GM12878 (cell line): ENCODE measurements around the gene HSD17B11. TPM values are rescaled to one million over a fixed set of nuclear protein-coding genes. Genes with fewer than 3 reads are reported as not detected.
A peak's percentile ranks its signal among the peaks of the same experiment; 100 is the strongest.

Source experiments
- BMI1 ChIP-seq: fragments of 450-650 bp; IDR thresholded peaks from 2 replicates; pipeline ENCODE4 v1.6.1; 2016; ENCODE audit warnings: mild to moderate bottlenecking, moderate library complexity, borderline replicate concordance
- CBX5 ChIP-seq: sonication (generic); IDR thresholded peaks from 2 replicates; pipeline ENCODE4 v1.6.1; 2016; ENCODE audit warnings: low read depth, moderate library complexity, mild to moderate bottlenecking, inconsistent platforms
- DPF2 ChIP-seq: fragments of 450-650 bp; IDR thresholded peaks from 2 replicates; pipeline ENCODE4 v1.6.1; 2017; ENCODE audit warnings: mild to moderate bottlenecking
- ESRRA ChIP-seq: IDR thresholded peaks from 2 replicates; pipeline ENCODE4 v1.6.1; 2012; ENCODE audit warnings: mild to moderate bottlenecking, low read length, improper control_type of control experiment
- HCFC1 ChIP-seq: fragments of 150-350 bp; IDR thresholded peaks from 2 replicates; pipeline ENCODE4 v1.6.1; 2014; ENCODE audit warnings: low read length
- HDAC6 ChIP-seq: fragments of 200-600 bp; sonication (generic); IDR thresholded peaks from one replicate; pipeline ENCODE4 v1.8.0; 2017; ENCODE audit warnings: antibody characterized with exemption; ENCODE audit not compliant: unreplicated experiment
- LARP7 ChIP-seq: fragments of 450-650 bp; IDR thresholded peaks from 2 replicates; pipeline ENCODE4 v1.6.1; 2017; ENCODE audit warnings: mild to moderate bottlenecking
- MYC ChIP-seq: IDR thresholded peaks from 2 replicates; pipeline ENCODE4 v1.6.1; 2011; ENCODE audit warnings: mild to moderate bottlenecking, low read length, moderate library complexity, inconsistent platforms; ENCODE audit not compliant: insufficient read depth, insufficient replicate concordance, insufficient read length, severe bottlenecking
- NFXL1 ChIP-seq: fragments of 450-650 bp; IDR thresholded peaks from 2 replicates; pipeline ENCODE4 v1.6.1; 2017; ENCODE audit warnings: antibody characterized with exemption, mild to moderate bottlenecking, borderline replicate concordance
- NRF1 ChIP-seq: conservative IDR thresholded peaks from 2 replicates; pipeline ENCODE4 v1.6.1; 2011; ENCODE audit warnings: mild to moderate bottlenecking, low read depth, low read length, improper control_type of control experiment
- PML ChIP-seq: IDR thresholded peaks from 2 replicates; pipeline ENCODE4 v1.6.1; 2012; ENCODE audit warnings: low read length, inconsistent platforms
- POU2F2 ChIP-seq: IDR thresholded peaks from 3 replicates; pipeline ENCODE4 v1.6.1; 2011; ENCODE audit warnings: low read depth, mild to moderate bottlenecking, low read length, borderline replicate concordance
- RAD21 ChIP-seq: IDR thresholded peaks from 2 replicates; pipeline ENCODE4 v1.6.1; 2011; ENCODE audit warnings: mild to moderate bottlenecking, low read depth, low read length, moderate library complexity; ENCODE audit not compliant: insufficient read depth
- RB1 ChIP-seq: fragments of 450-650 bp; formaldehyde crosslinking; IDR thresholded peaks from 2 replicates; pipeline ENCODE4 v1.6.1; 2017; ENCODE audit warnings: mild to moderate bottlenecking, borderline replicate concordance
- RBBP5 ChIP-seq: fragments of 200-600 bp; sonication (generic); conservative IDR thresholded peaks from 2 replicates; pipeline ENCODE4 v1.6.1; 2016
- RELB ChIP-seq: fragments of 450-650 bp; IDR thresholded peaks from 2 replicates; pipeline ENCODE4 v1.6.1; 2017; ENCODE audit warnings: low read depth, mild to moderate bottlenecking, moderate library complexity
- RUNX3 ChIP-seq: IDR thresholded peaks from 2 replicates; pipeline ENCODE4 v1.6.1; 2012; ENCODE audit warnings: low read length, inconsistent platforms
- SMAD1 ChIP-seq: fragments of 450-650 bp; IDR thresholded peaks from 2 replicates; pipeline ENCODE4 v1.6.1; 2018; ENCODE audit warnings: mild to moderate bottlenecking, low read depth; ENCODE audit not compliant: partially characterized antibody
- SRF ChIP-seq, 2 experiments: IDR thresholded peaks; 2 replicates each; pipeline ENCODE4 v1.6.1; 2011; ENCODE audit warnings: low read depth in 2 of 2, low read length in 2 of 2, mild to moderate bottlenecking in 1 of 2, moderate library complexity in 1 of 2
- SUPT20H ChIP-seq: IDR thresholded peaks from 2 replicates; pipeline ENCODE4 v1.6.1; 2011; ENCODE audit warnings: low read depth, mild to moderate bottlenecking, low read length, moderate library complexity, borderline replicate concordance; ENCODE audit not compliant: control insufficient read depth
- TAF1 ChIP-seq: IDR thresholded peaks from 2 replicates; pipeline ENCODE4 v1.6.1; 2011; ENCODE audit warnings: mild to moderate bottlenecking, low read depth, low read length, borderline replicate concordance
- TCF3 ChIP-seq: IDR thresholded peaks from 2 replicates; pipeline ENCODE4 v1.6.1; 2012; ENCODE audit warnings: low read depth, mild to moderate bottlenecking, low read length, borderline replicate concordance; ENCODE audit not compliant: insufficient read depth
- WRNIP1 ChIP-seq: IDR thresholded peaks from 2 replicates; pipeline ENCODE4 v1.6.1; 2011; ENCODE audit warnings: low read depth, low read length, improper control_type of control experiment, borderline replicate concordance
- YBX1 ChIP-seq: fragments of 450-650 bp; IDR thresholded peaks from 2 replicates; pipeline ENCODE4 v1.6.1; 2016; ENCODE audit warnings: antibody characterized with exemption
- ZNF274 ChIP-seq: IDR thresholded peaks from one replicate; pipeline ENCODE4 v1.8.0; 2011; ENCODE audit not compliant: insufficient read length, insufficient read depth
- ZSCAN29 ChIP-seq: fragments of 450-650 bp; IDR thresholded peaks from 2 replicates; pipeline ENCODE4 v1.6.1; 2017; ENCODE audit warnings: mild to moderate bottlenecking, moderate library complexity
- polyA plus RNA-seq, 11 experiments: library from polyadenylated mRNA; depleted of rRNA in 4 of 11; unstranded in 6 of 11; stranded (reverse) in 5 of 11; fragments of >200 nt; fragmentation: Nextera tagmentation in 4 of 11; fragmentation: Illumina TruSeq in 1 of 11; extraction: Ambion mirVana in 4 of 11; extraction: Trizol in 1 of 11; gene quantifications; 1 replicate in 1 of 11; 2 replicates in 10 of 11; pipeline versions ENCODE4 v1.2.1 to v1.2.3, GENCODE V29; 2011 to 2016; ENCODE audit warnings: inconsistent platforms in 2 of 11, missing spikeins in 2 of 11, low read depth in 1 of 11
- total RNA-seq, 4 experiments: library from RNA; depleted of rRNA in 3 of 4; stranded (reverse); fragments of >200 nt in 3 of 4; fragmentation: Illumina TruSeq in 1 of 4; extraction: Trizol in 1 of 4; gene quantifications; 2 replicates each; pipeline versions ENCODE4 v1.2.1 to v1.2.3, GENCODE V29; 2013 to 2021
- TF ChIP-seq, protein P1 (sequence below): fragments of 450-650 bp; IDR thresholded peaks from 2 replicates; pipeline ENCODE4 v1.6.1; 2017; ENCODE audit warnings: mild to moderate bottlenecking, low read depth, inconsistent platforms; ENCODE audit not compliant: poor library complexity, severe bottlenecking
- TF ChIP-seq, protein P2 (sequence below): IDR thresholded peaks from 2 replicates; pipeline ENCODE4 v1.6.1; 2011; ENCODE audit warnings: low read depth, mild to moderate bottlenecking, low read length, moderate library complexity, borderline replicate concordance; ENCODE audit errors: extremely low read depth

Gene HSD17B11
- total and polyA plus RNA-seq, 10 of the 15 experiments (the other 5 are each of a cell fraction or from before 2014, with no cell fraction given), result 10.3 to 29.5 (median 17.7) TPM

DNA sequence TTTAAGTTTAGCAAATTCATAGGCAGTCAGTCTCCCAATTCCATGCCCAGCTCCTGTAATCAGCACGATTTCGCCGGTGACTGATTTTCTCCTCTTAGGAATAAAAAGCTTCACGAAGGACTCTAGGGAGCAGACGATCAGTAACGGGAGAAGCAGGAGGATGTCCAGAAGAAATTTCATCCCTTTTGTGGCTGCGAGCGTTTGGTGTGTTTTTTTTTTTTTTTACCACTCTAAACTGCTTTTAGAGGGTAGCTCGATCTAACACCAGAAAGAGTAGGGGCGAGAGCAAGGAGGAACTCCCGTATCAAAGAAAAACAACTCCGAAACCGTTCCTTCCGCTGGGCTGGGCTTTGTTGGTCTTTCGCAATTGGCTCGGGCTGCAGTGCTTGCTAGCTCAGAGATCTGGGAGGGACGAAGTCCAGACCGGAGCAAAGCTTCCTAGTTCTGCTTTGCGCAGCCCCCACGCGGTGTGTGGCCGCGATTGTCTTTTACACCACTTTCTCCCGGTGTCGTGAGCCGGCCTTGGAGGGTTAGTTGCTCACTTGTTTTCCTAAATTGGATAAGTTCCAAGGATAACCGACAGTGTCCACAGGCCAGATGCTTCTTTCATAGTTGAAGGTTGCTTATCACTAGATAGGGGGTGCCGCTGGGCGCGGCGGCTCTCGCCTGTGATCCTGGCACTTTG, at the start of gene HSD17B11 (continued):
- peak; percentile 78; the same call in 1 of the 2 replicates for TF ChIP-seq RB1
- TF ChIP-seq ESRRA, result no peak
- TF ChIP-seq RELB, result peak; percentile 56; the same call in 1 of the 2 replicates
- TF ChIP-seq SRF (IDR thresholded peaks at IDR 0.05; ENCODE audit: low read depth in 2 of 2, low read length in 2 of 2), result no peak
- TF ChIP-seq, protein P1, sequence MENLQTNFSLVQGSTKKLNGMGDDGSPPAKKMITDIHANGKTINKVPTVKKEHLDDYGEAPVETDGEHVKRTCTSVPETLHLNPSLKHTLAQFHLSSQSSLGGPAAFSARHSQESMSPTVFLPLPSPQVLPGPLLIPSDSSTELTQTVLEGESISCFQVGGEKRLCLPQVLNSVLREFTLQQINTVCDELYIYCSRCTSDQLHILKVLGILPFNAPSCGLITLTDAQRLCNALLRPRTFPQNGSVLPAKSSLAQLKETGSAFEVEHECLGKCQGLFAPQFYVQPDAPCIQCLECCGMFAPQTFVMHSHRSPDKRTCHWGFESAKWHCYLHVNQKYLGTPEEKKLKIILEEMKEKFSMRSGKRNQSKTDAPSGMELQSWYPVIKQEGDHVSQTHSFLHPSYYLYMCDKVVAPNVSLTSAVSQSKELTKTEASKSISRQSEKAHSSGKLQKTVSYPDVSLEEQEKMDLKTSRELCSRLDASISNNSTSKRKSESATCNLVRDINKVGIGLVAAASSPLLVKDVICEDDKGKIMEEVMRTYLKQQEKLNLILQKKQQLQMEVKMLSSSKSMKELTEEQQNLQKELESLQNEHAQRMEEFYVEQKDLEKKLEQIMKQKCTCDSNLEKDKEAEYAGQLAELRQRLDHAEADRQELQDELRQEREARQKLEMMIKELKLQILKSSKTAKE, result no peak
- TF ChIP-seq RUNX3, result no peak; the same call in 1 of the 2 replicates
- TF ChIP-seq RBBP5, result no peak
- no peak for TF ChIP-seq SMAD1
- TF ChIP-seq, protein P2, sequence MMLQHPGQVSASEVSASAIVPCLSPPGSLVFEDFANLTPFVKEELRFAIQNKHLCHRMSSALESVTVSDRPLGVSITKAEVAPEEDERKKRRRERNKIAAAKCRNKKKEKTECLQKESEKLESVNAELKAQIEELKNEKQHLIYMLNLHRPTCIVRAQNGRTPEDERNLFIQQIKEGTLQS, result no peak
- TF ChIP-seq WRNIP1, result 0 out of 2 replicates have a peak, but pooled peaks have one; percentile 24
- TF ChIP-seq RAD21, result 0 out of 2 replicates have a peak, but pooled peaks have one; percentile 5
- peak; percentile 41; the same call in 1 of the 2 replicates for TF ChIP-seq CBX5
- no peak for TF ChIP-seq HCFC1
- TF ChIP-seq YBX1, result no peak
- no peak for TF ChIP-seq TAF1
- TF ChIP-seq MYC, result no peak
- TF ChIP-seq DPF2, result peak; percentile 49; the same call in 1 of the 2 replicates
- TF ChIP-seq LARP7, result peak; percentile 55; the same call in 1 of the 2 replicates
- no peak for TF ChIP-seq NRF1
- no peak for TF ChIP-seq HDAC6
- TF ChIP-seq BMI1, result no peak
- TF ChIP-seq PML, result no peak
- TF ChIP-seq SUPT20H, result no peak
- no peak for TF ChIP-seq NFXL1
- TF ChIP-seq ZSCAN29, result no peak
- TF ChIP-seq TCF3, result no peak; the same call in 1 of the 2 replicates
- TF ChIP-seq ZNF274, result no peak
- TF ChIP-seq POU2F2, result peak; percentile 73; the same call in 2 of the 3 replicates
